ENCODE data around the gene IFITM5.

Gene IFITM5

DNA sequence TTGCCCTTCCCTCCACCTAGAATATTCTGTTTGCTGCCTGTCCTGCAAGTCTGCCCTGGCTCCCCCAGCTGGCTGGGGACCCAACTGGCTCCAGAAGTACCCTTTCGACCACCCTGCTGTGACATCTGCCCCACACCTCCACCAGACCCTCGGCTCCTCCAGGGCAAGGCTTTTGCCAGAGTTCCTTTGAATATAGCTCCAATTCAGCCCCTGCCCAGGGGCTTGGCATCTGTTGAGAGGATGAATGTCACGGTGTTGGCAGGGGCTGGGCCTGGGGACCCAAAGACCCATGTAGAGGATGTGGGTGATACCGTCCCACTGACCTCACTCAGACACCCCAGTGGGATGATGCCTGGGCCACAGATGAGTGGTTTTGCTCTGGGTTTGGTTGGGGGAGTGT lies 17.2 kb downstream of the IFITM5 start:
- no peak for DNase-seq

DNA sequence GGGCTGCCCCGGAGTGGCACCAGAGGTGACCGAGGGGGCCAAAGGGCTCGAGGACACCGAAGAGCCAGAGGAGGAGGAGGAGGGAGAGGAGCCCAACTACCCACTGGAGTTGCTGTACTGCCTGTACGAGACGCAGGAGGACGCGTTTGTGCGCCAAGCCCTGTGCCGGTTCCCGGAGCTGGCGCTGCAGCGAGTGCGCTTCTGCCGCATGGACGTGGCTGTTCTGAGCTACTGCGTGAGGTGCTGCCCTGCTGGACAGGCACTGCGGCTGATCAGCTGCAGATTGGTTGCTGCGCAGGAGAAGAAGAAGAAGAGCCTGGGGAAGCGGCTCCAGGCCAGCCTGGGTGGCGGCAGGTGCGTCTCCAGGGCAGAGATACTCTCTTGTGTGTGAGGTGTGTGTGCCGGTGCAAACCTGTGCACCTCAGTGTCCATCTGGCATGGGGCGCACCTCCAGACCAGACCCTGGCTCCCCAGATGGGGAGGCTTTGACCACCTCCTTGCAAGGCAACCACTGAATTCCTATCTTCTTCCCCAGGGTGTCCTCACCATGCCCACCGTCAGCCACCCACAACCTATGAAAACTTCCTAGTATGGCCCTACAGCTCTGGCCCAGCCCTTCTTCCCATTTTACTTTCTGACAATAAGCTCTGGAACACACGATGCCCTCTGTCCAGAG lies 17.7 kb downstream of the IFITM5 start:
- no peak for DNase-seq

DNA sequence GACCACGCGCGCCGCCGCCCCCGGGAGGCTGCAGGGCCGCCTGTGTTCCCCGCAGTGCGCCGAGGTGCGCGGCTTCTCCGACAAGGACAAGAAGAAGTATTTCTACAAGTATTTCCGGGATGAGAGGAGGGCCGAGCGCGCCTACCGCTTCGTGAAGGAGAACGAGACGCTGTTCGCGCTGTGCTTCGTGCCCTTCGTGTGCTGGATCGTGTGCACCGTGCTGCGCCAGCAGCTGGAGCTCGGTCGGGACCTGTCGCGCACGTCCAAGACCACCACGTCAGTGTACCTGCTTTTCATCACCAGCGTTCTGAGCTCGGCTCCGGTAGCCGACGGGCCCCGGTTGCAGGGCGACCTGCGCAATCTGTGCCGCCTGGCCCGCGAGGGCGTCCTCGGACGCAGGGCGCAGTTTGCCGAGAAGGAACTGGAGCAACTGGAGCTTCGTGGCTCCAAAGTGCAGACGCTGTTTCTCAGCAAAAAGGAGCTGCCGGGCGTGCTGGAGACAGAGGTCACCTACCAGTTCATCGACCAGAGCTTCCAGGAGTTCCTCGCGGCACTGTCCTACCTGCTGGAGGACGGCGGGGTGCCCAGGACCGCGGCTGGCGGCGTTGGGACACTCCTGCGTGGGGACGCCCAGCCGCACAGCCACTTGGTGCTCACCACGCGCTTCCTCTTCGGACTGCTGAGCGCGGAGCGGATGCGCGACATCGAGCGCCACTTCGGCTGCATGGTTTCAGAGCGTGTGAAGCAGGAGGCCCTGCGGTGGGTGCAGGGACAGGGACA lies 18.4 kb downstream of the IFITM5 start:
- no peak for DNase-seq

DNA sequence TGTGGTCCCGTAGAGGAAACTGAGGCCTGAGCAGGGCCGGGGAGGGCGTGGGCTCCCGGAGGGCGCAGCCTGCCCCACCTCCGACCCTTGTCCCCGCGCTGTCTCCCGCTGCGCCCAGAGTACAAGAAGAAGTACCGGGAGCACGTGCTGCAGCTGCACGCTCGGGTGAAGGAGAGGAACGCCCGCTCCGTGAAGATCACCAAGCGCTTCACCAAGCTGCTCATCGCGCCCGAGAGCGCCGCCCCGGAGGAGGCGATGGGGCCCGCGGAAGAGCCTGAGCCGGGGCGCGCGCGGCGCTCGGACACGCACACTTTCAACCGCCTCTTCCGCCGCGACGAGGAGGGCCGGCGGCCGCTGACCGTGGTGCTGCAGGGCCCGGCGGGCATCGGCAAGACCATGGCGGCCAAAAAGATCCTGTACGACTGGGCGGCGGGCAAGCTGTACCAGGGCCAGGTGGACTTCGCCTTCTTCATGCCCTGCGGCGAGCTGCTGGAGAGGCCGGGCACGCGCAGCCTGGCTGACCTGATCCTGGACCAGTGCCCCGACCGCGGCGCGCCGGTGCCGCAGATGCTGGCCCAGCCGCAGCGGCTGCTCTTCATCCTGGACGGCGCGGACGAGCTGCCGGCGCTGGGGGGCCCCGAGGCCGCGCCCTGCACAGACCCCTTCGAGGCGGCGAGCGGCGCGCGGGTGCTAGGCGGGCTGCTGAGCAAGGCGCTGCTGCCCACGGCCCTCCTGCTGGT lies 19.2 kb downstream of the IFITM5 start:
- DNase-seq: no peak

DNA sequence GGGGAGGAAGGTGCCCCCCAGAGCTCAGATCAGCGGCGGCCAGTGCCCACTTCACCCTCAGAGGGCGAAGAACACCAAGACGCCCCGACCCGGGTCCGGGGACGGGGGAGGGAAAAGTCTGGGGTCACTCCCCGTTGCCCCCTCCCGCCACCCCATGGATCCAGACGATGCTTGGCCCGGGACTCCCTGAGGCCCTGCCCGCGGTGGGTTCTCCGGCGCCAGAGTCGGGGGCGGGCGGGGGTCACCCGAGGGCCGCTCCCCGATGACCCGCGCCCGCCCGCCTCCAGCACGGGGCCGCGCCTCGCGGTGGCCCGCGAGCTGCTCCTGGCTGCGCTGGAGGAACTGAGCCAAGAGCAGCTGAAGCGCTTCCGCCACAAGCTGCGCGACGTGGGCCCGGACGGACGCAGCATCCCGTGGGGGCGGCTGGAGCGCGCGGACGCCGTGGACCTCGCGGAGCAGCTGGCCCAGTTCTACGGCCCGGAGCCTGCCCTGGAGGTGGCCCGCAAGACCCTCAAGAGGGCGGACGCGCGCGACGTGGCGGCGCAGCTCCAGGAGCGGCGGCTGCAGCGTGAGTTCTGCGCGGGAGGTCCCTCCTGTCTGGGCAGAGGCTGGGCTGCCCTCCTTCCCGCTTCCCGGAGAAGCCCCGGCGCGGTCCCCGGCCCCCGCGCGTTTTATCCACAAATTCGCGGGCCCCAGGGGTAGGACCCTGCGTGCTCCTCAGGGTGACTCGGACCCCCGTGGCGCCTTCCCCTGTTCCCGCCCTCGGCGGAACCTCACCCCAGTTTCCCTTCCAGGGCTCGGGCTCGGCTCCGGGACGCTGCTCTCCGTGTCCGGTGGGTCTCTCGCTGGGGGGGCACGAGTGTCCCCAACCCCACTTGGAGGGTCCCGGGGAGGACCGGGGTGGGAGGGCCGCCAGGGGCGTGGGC lies 20.0 kb downstream of the IFITM5 start:
- no peak for DNase-seq

DNA sequence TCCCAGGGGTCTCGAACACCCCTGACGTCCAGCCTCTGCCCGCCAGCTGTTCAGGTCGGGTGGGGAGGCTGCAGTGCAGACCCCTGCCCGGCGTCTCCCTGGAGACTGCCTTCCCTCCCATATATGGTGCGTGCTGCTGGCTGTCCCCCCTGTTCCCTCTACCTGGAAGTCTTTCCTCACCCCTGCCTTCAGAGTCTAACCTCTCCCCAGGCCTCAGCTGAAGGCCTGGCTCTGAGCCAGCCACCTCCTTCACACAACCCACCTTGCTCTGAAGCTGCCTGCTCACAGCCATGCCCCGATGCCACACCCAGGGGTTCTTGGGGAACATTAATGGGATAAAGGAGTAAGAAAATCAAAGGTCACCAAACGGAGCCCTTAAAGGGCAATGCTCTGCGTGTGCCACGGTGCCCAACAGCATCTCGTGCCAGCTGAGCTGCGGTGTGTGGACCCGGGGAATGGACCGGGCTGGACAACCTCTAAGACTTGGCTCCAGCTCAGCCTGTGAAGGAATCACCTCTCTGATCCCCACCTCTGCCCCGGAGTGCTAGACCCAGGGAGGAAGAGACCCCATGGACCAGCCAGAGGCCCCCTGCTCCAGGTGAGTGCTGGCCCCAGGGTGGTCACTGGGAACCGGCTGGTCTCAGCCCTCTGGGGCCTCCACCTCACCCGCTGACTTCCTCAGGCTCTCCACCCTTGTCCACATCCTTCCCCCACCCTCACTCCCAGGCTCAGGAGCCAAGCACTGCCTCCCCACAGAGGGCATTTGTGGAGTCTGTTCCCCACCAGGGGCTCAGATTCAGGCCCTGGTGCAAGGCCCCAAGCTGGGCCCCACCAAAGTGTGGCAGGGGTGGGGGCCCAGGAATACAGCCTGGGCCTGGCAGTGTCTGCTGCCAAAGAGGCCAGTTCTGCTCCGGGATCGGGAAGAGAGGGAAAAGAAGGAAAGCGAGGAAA lies 21.1 kb downstream of the IFITM5 start, which contains the start of gene NLRP6:
Gene NLRP6, plus strand, starts transcription at position 407 of the 951 bp plus-strand sequence. Its CDS starts 163 bp downstream, at position 570.
- DNase-seq: no peak

DNA sequence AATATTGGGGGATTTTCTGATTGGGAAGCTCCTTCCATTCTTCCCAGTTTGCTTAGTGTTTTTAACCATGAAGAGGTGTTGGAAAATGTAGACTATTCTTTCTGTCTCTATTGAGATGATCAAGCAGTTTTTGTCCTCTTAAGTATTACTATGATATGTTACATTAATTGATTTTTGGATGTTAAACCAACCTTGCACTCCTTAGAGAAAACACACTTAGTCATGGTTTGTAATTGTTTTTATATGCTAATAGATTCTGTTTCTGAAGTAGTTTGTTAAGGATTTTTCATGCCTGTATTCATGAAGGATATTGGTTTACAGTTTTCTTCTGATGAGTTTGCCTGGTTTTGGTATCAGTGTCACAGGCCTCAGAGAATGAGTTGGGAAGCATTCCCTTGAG lies 23.1 kb downstream of the IFITM5 start:
- no peak for DNase-seq

DNA sequence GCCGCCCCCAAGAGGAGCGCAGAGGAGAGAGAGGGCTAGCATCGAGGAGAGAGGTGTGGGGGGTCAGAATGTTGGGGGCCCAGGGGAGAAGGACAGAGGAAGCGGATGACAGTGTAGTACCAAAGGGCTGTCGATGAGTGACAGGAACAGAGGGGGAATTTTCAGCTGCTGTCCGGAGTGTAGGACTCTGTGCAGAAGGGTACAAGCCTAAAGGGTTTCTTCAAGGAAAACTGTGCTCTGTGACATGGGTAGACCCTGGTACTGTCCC lies 26.5 kb downstream of the IFITM5 start:
- DNase-seq: no peak

DNA sequence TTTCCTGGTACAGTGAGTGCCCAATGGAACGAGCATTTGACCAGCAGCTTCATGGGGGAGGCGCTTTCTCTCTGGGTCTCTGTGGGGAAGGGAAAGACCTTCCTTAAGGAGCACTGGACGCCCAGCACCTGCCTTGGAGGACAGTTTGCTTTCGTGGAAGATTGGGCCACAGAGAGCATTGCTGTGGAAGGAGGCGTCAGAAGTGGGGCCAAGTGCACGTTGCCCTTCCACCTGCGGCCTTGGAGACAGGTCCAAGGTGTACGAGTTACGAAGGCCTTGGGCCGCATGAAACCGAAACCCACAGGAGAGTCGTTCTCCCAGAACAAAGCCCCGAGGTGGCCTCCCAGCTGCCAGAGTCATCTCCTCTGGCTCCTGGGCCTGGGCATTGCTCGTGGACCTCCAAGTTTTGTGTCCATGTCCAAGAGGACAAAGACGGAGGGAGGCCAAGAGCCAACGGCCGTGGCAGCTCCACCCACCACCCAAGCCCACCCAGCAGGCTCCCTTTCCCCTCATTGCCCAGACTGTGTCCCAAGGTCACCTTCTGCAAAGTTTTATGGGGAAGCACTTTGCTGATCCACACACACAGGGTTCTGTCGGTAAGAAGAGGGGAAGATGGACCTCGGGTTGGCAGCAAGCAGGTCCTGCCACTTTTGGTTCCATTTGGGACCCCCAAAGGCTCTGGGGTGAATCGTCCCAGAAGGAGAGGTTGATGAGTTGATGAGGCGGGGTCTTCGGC lies 27.0 kb downstream of the IFITM5 start:
- DNase-seq: no peak

DNA sequence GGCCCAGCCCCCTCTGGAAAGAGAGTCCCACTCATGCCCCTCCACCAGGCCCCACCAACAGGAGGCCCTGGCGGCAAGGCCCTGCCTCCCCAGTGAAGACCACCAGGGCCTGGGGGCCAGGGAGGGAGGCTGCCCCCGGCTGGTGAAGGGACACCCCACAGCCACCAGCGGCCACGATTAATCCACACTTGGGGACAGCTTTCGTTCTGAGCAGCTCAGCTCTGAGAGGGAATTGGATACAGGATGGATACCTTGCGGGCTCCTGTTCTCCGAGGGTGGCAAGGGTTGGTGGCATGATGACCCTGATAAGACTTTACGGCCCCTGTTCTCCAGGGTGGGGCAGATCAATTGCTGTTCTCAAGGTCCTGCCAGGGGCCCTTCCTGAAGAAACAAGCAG lies 28.0 kb downstream of the IFITM5 start:
- DNase-seq: no peak

DNA sequence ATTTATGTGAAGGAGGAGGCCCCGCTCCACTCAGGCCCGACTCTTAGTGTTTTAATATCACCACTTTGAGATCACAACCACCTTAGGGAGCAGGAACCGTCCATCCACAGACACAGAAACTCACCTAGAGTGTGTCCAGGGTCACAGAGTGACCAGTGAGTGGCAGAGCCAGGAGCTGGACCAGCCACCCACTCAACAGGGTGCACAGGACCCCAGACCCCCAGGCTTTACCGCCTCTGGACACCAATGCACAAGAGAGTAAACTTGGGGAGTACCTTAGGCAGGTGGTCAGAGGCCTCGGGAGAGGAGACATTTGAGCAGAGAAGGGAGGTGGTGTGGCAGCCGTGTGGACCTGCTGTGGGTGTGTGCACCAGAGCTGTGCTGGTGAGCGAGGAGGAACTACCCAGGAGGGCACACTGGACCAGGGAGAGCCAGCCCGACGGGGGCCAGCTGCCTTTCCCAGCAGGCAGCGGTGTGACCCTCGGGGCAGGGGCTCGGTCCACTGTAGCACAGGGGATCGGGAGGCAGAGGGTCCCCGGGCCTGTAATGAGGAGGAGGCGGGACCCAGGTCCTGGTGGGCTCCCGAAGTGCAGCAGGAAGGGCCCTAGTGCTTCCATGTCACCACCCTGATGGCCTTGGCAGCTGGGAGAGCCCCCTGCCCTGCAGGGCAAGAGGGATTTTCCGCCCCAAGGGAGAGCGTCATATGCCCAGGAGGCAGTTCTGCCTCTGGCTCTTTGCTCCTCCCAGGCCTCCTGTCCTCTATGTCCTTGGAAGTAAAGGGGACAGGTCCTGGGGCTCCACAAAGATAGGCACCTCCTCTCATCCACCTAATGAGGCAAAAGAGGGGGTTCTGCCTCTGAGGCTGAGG lies 28.6 kb downstream of the IFITM5 start:
- DNase-seq: no peak

DNA sequence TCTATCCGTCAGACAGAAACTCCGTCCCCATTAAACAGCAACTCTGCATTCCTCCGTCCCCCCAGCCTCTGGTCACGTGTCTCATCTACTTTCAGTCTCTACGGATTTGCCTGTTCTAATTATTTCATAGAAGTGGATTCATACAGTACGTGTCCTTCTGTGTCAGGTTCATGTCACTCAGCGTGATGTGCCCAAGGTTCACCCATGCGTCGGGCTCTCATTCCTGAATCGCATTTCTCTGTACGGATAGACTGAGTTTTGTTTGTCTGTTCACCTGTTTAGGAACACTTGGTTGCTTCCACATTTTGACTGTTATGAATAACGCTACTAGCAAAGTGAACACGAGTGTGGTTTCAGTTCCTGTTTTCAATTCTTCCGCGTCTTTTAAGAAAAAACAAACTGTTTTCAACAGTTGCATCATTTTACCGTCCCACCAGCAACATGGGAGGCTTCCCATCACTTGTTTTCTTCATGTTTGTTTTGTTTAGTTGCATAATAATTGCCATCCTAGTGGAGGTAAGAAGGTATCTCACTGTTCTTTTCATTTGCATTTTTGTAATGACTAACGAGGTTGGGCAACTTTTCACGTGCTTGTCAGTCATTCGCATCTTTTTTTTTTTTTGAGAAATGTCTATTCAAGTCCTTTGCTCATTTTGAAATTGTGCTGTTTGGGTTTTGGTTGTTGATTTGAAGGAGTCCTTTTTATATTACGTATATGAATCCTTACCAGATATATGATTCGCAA lies 30.0 kb downstream of the IFITM5 start:
- peak; percentile 78 for DNase-seq

DNA sequence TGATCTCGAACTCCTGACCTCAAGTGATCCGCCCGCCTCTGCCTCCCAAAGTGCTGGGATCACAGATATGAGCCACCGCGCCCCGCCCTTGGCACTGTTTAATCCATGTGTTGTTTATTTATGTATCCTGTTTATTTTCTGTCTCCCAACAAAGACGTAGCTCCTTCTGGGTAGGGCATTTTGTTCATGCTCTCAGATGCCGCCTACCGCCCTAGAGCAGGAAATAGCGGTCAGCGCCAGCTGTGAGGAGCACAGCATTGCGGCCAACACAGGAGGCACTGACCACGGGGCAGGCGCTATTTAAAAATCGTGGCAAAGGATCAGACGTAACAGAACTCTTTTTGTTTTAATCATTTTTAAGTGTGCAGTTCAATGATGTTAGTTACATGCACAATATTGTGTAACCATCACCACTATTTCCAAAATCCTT lies 30.6 kb downstream of the IFITM5 start:
- DNase-seq: peak; percentile 74

DNA sequence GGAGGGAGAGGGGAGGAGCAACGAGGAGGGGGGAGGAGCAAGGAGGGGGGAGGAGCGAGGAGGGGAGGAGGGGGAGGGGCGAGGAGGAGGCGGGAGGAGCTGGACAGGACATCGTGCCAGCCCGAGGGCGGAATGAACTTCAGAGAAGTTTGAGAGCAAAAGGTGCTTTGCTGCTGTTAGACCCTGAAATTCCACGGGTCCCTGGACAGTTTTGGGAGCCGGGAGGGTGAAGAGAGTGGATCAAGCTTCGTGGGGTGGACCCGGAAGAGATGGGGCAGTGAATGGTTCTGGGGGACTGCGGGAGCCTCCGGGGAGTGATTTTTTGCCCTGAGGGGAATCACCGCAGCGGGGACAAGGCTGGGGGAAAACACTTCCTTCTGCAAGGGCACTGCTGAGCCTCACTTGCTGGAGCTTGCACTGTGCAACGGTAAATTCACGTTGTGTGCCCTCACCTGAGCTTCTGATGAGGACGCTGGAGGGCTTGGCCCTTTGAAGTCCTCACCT lies 31.8 kb downstream of the IFITM5 start:
- DNase-seq: no peak

DNA sequence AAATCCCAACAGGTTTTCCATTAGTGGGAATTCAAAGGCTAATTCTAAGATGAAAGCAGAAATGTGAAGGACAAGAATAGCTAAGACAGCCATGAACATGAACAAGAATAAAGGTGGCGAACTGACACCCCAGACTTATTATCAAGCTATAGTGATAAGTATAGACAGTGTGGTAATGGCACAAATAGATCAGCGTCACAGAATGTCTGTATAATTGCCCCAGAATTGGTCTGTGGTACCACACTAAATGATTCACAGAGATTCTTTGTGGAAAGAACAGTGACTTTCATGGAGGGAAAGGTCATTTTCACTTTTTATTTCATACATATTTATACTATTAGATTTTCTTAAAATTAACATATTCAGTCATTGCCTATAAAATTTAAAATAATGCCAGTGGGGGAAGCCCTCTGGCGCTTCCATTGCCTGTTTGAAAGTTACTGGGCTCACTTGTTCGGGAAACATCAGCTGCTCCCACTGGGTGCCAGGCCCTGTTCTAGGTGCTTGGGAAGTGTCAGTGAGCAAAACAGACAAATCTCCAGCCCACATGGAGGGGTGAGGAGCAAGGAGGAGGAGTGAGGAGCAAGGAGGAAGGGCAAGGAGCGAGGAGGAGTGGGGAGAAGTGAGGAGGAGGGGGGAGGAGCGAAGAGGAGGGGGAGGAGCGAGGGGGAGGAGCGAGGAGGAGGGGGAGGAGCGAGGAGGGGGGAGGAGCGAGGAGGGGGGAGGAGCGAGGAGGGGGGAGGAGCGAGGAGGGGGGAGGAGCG lies 32.5 kb downstream of the IFITM5 start:
- no peak for DNase-seq

DNA sequence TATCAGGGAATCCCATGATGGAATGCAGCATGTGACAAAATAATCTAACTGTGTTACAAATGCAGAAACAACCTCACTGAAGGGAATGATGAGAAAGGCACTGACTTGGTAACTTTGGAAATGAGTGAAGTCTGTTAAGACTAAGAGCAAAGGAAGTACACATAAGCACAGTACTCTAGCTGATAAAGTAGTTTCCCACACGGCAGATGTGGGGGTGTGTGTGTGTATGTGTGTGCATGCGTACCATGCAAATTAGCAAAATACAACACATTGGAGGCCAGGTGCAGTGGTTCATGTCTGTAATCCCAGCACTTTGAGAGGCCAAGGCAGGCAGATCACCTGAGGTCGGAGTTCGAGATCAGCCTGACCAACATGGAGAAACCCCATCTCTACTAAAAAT lies 37.7 kb downstream of the IFITM5 start:
- no peak for DNase-seq

DNA sequence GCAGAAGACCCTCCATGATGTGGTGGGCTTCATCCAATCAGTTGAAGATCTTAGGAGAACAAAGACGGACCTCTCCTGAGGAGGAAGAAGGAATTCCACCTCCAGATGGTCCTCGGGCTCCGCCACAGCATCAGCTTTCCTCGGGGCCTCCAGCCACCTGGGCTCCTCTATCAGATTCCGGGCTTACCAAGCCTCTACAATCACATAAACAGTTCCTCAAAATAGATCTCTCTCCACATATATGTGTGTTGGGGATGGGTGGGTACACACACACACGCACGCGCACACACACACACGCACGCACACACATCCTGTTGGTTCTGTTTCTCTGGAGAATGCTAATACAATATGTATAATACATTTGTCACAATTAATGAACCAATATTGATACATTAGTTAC lies 39.9 kb downstream of the IFITM5 start:
- no peak for DNase-seq

All from KG1 (cell line).